ENCODE results near the gene SCAMP2.

The SCAMP2 gene

GRCh38 chr15:74864296-74864695 lies 8.9 kb downstream of the SCAMP2 start:
- ATAC-seq = no peak
- TF ChIP-seq ESRRG (CRISPR knock-in tag; IDR thresholded peaks at IDR 0.05) (no peak), PATZ1 (CRISPR knock-in tag; IDR thresholded peaks at IDR 0.05; ENCODE audit: borderline replicate concordance) (no peak), GLIS3 (CRISPR knock-in tag; IDR thresholded peaks at IDR 0.05) (no peak), CSDC2 (CRISPR knock-in tag; IDR thresholded peaks at IDR 0.05) (no peak)

GRCh38 chr15:74863239-74864056 lies 9.7 kb downstream of the SCAMP2 start:
- TF ChIP-seq ZFP30 (CRISPR knock-in tag; IDR thresholded peaks at IDR 0.05) (no peak), CREB5 (CRISPR knock-in tag; IDR thresholded peaks at IDR 0.05; ENCODE audit: low read depth) (no peak), ZNF8 (CRISPR knock-in tag; IDR thresholded peaks at IDR 0.05) (no peak), RARB (CRISPR knock-in tag; IDR thresholded peaks at IDR 0.05) (no peak), ZNF565 (CRISPR knock-in tag; conservative IDR thresholded peaks at IDR 0.05; ENCODE audit: low read depth) (no peak), ZFP3 (CRISPR knock-in tag; IDR thresholded peaks at IDR 0.05) (no peak), OSR1 (CRISPR knock-in tag; IDR thresholded peaks at IDR 0.05) (no peak), CSRNP3 (CRISPR knock-in tag; IDR thresholded peaks at IDR 0.05) (no peak), PATZ1 (CRISPR knock-in tag; IDR thresholded peaks at IDR 0.05; ENCODE audit: borderline replicate concordance) (no peak), ISL1 (CRISPR knock-in tag; IDR thresholded peaks at IDR 0.05) (no peak), SNAI2 (CRISPR knock-in tag; IDR thresholded peaks at IDR 0.05) (no peak), ESRRG (CRISPR knock-in tag; IDR thresholded peaks at IDR 0.05) (no peak), CSDC2 (CRISPR knock-in tag; IDR thresholded peaks at IDR 0.05) (no peak), TOX (CRISPR knock-in tag; IDR thresholded peaks at IDR 0.05; ENCODE audit: borderline replicate concordance) (no peak), ZNF70 (CRISPR knock-in tag; IDR thresholded peaks at IDR 0.05) (no peak), ARNTL (CRISPR knock-in tag; IDR thresholded peaks at IDR 0.05; ENCODE audit: borderline replicate concordance, low read depth) (no peak), TSHZ2 (CRISPR knock-in tag; IDR thresholded peaks at IDR 0.05) (no peak), BACH2 (CRISPR knock-in tag; IDR thresholded peaks at IDR 0.05; ENCODE audit: borderline replicate concordance) (no peak)
- ATAC-seq = peak; percentile 49

GRCh38 chr15:74858369-74858740 lies 14.8 kb downstream of the SCAMP2 start:
- ATAC-seq = no peak
- no peak for TF ChIP-seq POU6F1 (CRISPR knock-in tag; IDR thresholded peaks at IDR 0.05; ENCODE audit: borderline replicate concordance, low read depth)
- TF ChIP-seq RARB (CRISPR knock-in tag; IDR thresholded peaks at IDR 0.05) = no peak
- no peak for TF ChIP-seq ISL1 (CRISPR knock-in tag; IDR thresholded peaks at IDR 0.05)
- TF ChIP-seq ESRRG (CRISPR knock-in tag; IDR thresholded peaks at IDR 0.05) = no peak
- no peak for TF ChIP-seq GLIS3 (CRISPR knock-in tag; IDR thresholded peaks at IDR 0.05)
- TF ChIP-seq PPARA (CRISPR knock-in tag; IDR thresholded peaks at IDR 0.05; ENCODE audit: borderline replicate concordance) = no peak
- no peak for TF ChIP-seq TSHZ2 (CRISPR knock-in tag; IDR thresholded peaks at IDR 0.05)
- no peak for TF ChIP-seq CSRNP3 (CRISPR knock-in tag; IDR thresholded peaks at IDR 0.05)

Measured in SK-N-SH treated with all-trans-retinoic acid at 6 μM for 48 hours (cell line).